Colon (tissue), 2 donors: ENCODE data around the gene MRPL11.
"Not testable (repeated sequence)": the region's sequence is repeated elsewhere in the genome, so short reads cannot be mapped to it uniquely, and the experiment has no call there.

Experiments
- FAIRE-seq: peaks from 2 replicates; lab custom pipeline; 2012; peaks lifted over from hg19 to GRCh38; lab: Jason Lieb, UNC
- donor health status: control.
- donor health status: control.

Gene MRPL11

DNA sequence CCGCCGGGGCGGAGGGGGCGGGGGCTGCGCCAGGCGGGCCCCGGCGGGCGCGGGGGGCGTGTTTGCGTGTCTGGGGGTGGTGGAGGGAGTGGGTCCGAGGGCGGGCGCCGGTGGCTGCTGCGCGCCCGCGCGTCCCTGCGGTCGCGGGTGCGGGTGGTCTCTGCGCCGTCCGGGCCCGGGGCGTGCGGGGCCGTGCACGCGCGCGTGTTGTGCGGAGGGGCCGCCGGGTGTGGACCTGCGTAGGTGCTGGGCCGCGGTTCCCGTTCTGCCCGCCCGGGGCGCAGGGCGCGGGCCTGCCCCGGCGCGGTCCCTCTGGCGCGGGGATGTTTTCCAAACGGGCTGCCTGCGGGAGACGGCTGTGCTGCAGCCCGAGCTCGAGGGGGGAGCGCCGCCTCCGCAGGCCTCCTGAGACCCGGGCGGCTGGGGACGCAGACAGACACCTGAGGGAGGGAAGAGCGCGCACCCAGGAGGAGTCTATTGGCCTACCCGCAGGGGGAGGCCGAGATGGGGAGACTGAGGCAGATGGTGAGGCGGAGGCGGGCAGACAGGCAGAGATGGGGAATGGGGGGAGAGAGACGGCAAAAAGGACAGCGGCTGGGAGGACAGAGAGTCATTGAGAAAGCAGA lies 28.5 kb upstream of the MRPL11 start:
- no peak for FAIRE-seq

DNA sequence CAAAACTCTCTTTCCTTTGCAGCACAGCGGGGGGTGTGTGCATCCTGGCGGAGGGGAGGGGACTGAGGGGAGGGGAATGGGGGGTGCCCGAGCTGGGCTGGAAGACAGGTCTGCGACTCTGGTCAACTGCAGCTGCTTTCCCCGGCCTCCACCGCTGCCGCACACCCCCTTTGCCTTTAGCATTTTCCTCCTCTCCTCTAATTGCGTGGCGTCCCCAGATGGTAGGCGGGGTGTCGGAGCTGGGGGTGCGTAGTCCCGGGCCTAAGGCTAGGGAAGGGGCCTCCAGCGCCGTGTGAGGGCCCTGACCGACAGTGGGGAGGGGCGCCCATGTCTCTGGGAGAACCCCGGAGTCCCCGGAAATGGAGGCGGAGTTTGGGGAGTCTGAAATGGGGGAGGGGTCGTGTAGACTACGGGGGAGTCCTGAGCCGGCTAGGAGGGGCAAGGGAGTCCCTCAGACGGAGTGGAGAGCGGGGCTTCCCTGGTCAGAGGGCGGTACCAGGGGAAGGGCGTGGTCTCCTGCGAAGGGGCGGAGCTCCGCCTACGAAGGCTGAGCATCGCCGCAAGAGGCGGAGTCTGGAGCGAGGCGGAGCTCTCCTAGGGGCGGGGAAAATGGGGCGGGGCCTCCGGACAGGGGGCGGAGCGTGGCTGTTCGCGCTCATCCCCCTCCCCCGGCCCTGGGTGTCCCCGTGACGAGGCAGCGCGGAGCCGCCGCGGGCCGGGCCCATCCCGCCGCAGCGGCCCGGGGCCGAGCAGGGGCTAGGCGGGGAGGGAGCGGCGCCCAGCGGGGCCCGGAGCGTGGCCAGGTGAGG lies 27.8 kb upstream of the MRPL11 start, which contains the start of gene PELI3:
PELI3 (plus strand) TSS at position 681 of the 809 bp plus-strand sequence. CDS start 1,224 bp downstream, outside the sequence.
- no peak for FAIRE-seq

DNA sequence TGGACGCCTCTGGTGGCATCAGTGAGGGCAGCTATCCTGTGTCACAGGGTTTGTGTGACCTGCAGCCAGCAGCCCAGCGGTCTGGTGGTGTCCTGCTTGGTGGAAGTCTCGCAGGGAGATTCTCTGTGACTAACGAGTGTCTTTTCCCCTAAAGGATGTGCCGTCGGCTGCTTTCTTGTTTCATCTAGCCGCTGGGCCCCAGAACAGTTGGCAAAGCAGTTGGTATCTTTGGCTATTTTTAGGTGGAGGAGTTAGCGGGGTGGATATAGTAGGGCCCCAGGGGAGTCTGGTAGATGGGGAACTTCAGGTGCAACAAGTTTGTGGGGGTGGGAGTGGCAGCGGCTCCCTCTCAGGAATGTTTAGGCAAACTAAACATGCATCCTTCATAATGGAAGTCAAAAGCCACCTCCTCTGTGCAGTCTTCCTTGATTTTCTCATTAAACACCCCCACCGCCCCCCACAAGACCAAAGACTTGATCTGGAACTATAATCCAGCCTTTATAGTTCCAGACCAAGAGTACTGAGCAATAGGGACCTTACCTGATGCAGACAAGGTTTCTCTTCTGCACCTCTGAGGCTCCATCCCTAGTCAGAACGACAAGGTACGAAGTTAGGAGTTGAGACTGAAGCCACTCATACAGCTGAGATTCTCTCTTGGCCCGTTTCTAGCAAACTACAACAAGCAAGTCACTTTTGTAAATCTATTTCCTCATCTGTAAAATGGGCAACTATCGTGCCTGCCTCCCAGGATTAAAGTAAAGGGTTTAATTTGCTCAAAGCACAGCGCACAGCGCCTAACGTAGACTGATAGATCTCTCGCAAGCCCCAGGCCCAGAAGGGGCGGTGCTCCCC lies 27.0 kb upstream of the MRPL11 start:
- no peak for FAIRE-seq

DNA sequence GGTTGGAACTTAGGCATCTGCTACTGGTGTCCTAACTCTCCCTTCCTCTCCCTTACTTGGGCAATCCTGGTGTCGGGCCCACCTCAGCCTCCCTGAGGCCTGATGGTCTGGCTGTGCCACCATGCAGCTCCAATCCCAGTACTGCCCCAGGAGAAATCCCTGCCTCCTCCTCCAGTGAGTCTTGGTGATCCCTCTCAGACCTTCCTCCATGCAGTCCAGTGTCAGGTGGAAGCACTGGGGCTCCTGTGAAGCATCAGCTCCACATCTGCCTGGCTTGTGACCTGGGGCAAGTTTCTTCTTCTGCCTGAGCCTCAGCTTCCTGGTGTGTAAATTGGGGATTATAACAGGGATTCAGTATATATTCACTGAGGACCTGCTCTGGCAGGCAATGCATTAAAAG lies 26.3 kb upstream of the MRPL11 start:
- FAIRE-seq: no peak

DNA sequence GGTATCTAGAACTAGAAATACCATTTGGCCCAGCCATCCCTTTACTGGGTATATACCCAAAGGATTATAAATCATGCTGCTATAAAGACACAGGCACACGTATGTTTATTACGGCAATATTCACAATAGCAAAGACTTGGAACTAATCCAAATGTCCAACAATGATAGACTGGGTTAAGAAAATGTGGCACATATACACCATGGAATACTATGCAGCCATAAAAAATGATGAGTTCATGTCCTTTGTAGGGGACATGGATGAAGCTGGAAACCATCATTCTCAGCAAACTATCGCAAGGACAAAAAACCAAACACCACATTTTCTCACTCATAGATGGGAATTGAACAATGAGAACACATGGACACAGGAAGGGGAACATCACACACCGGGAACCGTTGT lies 25.5 kb upstream of the MRPL11 start:
- not testable (repeated sequence) for FAIRE-seq

DNA sequence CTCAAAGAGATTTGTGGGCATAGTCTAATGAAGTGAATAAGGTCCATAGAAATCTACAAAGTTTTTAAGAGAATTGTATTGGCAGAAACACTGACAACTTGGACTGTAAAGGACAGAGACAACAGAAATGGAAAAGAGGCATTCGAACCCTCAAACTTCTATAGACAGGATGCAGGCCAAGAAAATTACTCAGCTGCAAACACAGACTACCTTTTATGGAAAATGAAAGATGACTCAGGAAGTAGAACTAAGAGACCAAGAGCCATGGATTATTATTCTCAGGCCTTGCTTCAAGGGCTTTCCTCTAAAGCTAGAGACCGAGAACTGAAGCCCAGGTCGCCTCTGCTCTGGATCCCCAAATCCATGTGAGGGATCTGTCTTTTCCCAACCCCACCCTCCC lies 24.3 kb upstream of the MRPL11 start:
- FAIRE-seq: no peak

DNA sequence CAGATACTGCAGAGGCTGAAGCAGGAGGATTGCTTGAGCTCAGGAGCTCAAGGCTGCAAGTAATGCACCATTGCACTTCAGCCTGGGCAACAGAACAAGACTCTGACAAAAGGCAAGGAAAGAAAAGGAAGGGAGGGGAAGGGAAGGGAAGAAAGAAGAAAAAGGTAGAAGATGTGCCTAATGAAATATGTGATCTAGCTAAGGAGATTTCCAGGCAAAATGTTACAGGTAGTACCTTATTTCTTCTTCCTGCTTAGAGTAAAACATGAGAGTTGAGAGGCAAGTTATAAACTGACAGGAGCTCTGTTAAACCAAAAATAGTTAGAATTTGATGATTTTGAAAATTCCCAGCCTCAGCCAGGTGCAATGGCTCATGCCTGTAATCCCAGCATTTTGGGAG lies 23.4 kb upstream of the MRPL11 start:
- FAIRE-seq: no peak

DNA sequence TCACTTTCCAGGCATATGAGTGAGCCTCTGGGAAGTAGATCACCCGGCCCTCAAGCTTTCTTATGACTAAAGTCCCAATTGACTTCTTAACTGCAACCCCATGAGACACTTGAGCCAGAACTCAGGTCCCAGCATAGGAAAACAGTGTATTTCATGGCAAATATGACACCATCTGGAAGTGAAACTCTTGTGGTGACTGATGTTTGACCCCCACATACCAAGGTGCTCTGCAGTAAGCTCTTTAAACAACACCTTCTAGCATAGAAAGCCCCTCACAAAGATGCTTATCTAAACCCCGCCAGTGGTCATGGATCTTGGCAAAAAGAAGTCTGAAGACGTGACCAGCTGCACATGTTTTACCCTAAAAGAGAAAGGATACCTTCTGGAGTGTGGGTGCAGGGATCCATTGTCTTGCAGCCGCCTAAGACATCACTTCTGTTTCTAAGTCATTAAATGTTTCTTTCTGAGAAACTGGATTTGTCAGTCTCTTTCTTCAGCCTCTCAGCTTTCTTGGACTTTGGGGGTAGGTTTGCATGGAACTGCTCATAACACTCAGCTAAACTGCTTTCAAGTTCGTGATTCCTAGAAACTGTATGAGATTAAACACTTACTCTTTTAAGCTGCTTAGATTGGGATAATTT lies 20.6 kb upstream of the MRPL11 start:
- FAIRE-seq: no peak

DNA sequence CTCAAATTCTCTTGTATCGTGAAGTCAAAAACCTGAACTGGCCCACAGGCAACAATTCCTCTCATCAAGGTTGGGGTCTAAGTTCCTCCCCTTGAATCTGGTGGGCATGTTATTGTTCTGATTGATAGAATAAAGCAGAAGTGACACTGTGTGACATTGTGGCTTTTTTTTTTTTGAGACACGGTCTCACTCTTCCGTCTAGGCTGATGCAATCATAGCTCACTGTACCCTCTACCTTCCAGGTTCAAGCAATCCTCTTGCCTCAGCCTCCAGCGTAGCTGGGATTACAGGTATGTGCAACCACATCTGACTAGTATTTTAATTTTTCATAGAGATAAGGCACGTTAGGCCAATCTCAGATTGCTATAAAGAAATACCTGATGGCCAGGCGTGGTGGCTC lies 19.2 kb upstream of the MRPL11 start:
- no peak for FAIRE-seq

DNA sequence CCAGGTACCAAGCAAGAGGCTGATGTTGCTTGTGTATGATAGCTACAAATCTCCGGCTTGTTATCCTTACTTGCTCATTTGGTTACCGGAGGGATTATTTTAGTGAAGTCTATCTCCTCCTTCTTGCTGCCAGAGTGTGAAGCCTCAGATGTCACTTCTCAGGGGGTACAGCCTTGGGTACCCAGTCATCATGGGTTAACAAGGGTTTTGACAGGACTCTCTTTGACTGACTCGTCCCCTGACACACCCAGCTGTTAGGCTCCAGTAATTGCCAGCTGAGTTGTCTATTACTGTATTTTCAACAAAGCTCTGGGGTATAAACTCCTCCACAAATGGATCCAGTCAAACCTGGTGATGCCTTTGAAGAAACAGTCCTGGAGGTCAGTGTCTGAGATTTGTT lies 16.2 kb upstream of the MRPL11 start:
- FAIRE-seq: no peak

DNA sequence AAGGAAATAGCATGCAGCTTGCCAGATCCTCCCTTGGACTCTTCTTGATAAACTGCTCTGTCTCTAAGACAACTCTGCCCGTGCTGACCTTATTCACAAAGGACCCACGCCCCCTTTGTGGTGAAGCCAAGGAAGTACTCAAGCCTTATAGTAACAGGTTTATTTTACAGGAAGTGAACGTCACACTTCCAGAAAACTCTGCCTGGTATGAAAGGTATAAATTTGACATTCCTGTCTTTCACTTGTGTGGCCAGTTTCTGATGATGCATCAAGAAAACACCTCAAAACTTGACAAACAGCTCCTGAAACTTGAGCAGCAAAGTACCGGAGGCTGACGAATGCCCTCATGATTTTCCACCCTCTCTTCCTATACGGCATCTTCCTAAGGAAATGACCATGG lies 15.6 kb upstream of the MRPL11 start:
- FAIRE-seq: no peak

DNA sequence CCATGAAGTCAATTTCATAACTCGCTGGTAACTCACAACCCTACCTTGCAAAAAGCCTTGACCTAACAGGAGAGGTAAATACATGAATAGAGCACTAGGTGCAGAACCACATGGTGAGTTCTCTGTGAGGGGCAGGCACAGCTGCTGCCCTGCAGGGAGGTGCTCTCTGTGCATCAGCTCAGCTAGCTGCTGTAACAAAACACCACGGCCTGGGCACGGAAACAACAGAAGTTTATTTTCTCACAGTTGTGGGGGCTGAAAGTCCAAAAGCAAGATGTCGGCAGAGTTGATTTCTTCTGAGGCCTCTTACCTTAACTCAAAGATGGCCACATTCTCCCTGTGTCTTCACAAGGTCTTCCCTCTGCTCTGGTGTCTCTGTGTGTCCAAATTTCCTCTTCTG lies 13.0 kb upstream of the MRPL11 start:
- no peak for FAIRE-seq

DNA sequence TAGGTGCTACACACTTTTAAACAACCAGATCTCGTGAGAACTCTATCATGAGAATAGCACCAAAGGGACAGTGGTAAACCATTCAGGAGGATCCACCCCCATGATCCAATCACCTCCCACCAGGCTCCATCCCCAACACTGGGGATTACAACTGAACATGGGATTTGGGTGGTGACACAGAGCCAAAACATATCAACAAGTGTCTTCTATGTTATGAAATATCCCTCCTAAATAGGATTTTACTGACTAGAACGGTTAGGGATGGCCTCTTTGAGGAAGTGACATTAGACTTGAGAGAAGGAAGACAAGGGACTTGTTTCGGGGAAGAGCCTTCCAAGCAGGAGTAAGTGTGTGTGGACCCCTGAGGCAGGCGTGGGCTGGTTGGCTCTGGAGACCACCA lies 11.9 kb upstream of the MRPL11 start:
- no peak for FAIRE-seq

DNA sequence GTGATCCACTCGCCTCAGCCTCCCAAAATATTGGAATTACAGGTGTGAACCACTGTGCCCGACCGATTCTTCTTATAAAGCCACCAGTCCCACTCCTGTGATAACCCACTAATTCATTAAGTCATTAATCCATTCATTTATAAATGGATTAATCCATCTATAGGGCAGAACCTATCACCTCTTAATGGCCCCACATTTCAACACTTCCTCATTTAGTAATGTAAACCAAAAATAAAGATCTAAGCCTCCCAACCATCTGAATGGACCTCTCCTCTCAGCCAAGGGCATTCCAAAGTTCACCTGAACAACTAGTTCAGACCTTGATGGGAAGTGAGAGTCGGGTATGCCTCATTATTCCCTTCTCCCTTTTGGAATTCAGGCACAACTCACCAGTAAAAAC lies 9.9 kb upstream of the MRPL11 start:
- no peak for FAIRE-seq

DNA sequence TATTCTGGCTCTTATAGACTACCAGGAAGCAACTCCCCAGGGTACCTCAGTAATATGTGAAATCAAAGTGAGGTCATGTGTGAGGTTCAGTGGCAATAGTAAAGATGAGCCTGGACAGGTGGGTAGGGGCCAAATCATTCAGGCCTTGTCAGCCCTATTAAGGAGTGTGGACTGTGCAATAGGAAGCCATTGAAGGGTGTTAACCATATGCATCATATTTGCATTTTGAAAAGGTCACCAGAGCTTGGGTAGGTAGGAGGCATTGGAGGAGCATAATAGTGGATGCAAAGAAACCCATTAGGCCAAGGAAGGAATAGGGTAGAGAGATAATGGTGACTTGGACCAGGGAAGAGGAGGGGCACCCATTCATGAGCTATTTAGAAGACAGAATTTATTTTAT lies 8.4 kb upstream of the MRPL11 start:
- FAIRE-seq: no peak

DNA sequence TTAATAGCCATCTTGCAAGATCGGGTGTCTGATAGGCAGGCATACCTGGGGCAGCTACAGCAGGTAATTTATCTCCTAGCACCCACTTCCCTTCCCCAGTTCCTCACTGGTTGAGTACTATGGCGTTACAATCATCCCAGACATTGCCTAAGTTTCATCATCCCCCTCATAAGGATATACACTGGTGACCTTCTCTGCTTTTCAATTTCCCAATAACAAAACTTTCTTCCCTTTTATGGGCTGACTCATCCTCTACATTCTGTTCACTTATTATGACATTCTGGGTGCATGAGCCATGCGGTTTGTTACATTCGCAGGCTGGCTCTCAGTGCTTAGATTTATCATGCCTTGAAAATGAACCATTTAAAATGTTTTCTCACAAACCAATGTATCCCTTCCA lies 5.0 kb upstream of the MRPL11 start:
- FAIRE-seq: no peak

DNA sequence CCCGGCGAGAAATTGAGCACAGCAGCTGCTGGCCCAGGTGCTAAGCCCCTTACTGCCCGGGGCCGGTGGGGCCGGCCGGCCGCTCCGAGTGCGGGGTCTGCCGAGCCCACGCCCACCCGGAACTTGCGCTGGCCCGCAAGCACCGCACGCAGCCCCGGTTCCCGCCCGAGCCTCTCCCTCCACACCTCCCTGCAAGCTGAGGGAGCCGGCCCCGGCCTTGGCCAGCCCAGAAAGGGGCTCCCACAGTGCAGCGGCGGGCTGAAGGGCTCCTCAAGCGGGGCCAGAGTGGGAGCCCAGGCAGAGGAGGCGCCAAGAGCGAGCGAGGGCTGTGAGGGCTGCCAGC lies 2.3 kb upstream of the MRPL11 start:
- FAIRE-seq: not testable (repeated sequence)

DNA sequence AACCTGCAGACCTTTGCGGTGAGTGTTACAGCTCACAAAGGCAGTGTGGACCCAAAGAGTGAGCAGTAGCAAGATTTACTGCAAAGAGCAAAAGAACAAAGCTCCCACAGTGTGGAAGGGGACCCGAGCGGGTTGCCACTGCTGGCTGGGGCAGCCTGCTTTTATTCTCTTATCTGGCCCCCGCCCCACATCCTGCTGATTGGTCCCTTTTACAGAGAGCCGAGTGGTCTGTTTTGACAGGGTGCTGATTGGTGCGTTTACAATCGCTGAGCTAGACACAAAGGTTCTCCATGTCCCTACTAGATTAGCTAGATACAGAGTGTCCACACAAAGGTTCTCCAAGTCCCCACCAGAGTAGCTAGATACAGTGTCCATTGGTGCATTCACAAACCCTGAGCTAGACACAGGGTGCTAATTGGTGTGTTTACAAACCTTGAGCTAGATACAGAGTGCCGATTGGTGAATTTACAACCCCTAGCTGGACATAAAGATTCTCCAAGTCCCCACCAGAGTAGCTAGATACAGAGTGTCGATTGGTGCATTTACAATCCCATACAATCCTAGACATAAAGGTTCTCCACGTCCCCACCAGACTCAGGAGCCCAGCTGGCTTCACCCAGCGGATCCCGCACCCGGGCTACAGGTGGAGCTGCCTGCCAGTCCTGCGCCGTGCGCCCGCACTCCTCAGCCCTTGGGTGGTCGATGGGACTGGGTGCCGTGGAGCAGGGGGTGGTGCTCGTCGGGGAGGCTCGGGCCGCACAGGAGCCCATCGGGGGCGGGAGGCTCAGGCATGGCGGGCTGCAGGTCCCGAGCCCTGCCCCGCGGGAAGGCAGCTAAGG lies 1.7 kb upstream of the MRPL11 start:
- FAIRE-seq: not testable (repeated sequence)

DNA sequence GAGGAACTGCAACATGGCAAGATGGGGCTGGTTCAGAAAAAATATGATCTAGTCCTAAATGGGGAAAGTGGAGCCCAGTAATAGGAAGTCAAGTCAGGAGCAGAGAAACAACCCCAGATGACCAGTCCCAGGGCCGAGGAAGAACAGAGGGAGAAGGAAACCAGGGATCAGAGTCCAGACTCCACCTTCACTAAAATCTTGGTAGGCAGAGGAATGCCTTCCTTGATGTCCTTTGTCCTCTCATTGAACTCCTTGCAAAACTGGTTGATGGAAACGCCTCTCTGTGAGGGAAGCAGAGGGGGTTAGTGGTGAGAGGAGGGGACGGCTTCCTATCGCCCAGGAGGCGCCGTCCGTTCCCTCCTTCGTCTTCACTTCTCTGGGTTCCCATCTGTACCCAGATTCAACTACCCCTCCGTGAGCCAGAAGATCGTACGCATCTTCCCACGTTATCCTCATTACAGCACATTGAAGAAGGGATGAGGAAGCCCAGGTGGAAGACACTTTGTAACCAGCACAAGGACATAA lies 607 bp downstream of the MRPL11 start:
- no peak for FAIRE-seq

DNA sequence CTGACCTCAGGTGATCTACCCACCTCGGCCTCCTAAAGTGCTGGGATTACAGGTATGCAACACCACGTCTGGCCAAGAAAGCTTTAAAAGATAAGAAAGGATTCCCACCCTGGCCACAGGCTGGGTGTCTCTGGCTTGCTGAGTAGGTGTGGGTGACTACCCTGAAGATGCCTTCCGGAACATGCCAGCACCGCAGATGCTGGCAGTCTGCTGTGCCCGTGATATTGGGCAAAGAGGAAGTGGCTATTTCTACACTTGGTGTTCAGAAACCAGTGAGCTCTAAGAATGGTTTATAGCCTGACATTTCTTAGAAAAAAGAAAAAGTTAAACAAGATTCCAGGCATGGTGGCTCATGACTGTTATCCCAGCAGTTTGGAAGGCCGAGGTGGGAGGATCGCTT lies 6.1 kb downstream of the MRPL11 start:
- FAIRE-seq: no peak

DNA sequence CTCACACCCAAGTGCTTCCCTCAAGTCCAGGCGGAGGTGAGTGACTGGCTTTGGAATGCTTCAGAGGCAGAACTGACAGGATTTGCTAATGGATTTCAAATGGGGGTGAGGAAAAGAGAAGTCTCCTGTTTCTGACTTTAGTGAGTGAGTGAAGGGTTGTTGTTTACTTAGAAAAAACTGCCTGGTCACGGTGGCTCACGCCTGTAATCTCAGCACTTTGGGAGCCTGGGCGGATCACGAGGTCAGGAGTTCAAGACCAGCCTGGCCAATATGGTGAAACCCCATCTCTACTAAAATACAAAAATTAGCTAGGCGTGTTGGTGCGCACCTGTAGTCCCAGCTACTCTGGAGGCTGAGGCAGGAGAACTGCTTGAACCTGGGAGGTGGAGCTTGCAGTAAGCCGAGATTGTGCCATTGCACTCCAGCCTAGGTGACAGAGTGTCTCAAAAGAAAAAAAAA lies 6.7 kb downstream of the MRPL11 start:
- not testable (repeated sequence) for FAIRE-seq
